DMS153 treated with DMSO at 0.1 percent for 48 hours (cell line): Measurements from ENCODE around the gene REEP5.
A peak's percentile ranks its signal among the peaks of the same experiment; 100 is the strongest.
"Not testable (repeated sequence)": the region's sequence is repeated elsewhere in the genome, so short reads cannot be mapped to it uniquely, and the experiment has no call there.

ENCODE experiments used
- DNase-seq: peaks from one replicate; lab custom pipeline; 2025; ENCODE audit not compliant: unreplicated experiment; lab: John Stamatoyannopoulos, UW

The REEP5 gene

GRCh38 chr5:112921833-112922817, at the start of gene REEP5:
Gene REEP5 (minus strand): TSS chr5:112922227. CDS start chr5:112922190, 37 bp downstream.
- DNase-seq, result peak; percentile 16

DNA sequence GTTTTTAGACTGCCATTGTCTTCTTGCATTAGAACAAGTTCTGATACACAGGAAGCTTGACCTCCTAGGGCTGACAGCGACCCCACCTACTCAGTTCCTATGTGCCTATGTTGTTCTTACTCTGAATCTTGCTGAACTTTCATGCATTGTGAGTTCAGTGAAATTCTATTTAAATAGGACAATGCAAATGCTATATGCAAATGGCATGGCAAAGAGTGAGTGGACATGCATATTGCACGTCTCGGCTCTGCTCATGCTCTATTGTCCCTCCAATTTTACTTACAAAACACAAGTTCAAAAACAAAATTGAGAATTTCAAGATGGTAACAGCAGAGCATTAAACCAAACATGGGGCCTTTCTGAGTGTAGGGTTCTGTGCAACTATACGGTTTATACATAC, 49.2 kb upstream of the REEP5 start:
- DNase-seq, result no peak

DNA sequence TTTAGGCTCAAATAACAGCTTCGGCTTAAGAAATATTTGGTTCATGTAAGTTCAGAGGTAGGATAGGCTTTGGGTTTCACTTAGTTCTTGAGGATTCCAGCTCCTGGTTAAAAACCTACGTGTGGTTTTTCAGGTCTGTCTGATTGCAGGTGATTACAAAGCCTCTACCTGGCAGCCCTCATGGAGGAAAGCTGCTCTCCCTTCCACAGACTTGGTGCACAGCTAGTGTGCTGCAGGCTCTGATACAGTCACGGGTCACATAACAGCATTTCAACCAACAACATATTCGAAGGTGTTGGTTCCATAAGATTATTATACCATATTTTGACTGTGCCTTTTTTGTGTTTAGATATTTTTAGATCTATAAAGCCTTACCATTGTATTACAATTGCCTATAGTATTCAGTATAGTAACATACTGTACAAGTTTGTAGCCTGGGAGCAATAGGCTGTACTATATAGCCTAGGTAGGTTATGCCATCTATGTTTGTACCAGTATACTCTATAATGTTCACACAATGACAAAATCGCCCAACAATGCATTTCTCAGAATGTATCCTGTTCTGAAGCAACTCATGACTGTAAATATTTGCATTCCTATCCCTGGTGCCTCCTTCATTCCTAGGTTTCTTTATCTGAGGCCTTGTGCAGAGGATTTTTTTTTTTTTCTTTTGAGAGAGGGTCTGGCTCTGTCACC, 46.5 kb upstream of the REEP5 start:
- no peak for DNase-seq

GRCh38 chr5:112967520-112968083, 45.6 kb upstream of the REEP5 start:
- DNase-seq, result no peak

GRCh38 chr5:112965733-112966306, 43.8 kb upstream of the REEP5 start:
- no peak for DNase-seq

DNA sequence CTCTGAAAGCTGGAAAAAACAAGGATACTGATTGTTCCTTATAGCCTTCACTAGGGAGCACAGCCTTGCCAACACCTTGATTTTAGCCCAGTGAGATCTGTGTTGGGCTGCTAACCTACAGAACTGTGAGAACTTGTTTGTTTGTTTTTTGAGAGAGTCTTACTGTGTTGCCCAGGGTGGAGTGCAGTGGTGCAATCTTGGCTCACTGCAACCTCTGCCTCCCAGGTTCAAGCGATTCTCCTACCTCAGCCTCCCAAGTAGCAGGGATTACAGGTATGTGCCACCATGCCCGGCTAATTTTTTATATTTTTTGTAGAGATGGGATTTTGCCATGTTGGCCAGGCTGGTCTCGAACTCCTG, 41.3 kb upstream of the REEP5 start:
- DNase-seq, result not testable (repeated sequence)

- no peak for DNase-seq
Measured at GRCh38 chr5:112960863-112961504, 39.0 kb upstream of the REEP5 start.

DNA sequence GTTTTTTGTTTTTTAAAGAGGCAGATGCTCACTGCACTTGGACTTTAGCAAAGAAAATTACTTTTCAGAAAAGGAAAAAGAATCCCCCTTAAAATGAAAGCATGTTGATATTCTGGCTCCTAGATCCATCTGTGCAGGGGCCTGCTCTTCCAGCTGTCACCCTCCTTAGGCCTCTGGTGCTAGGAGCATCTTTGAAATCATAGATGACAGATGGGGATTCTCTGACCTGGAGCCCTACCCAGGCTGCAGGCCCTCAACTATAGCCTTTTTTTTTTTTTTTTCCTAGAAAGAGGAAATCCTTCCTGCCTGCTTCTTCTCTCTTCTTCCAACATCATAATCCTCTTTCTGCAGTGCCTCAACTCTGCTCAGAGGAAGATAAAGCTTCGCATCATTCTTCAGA, 38.3 kb upstream of the REEP5 start:
- no peak for DNase-seq

GRCh38 chr5:112959872-112960271, 37.8 kb upstream of the REEP5 start:
- DNase-seq, result not testable (repeated sequence)

DNA sequence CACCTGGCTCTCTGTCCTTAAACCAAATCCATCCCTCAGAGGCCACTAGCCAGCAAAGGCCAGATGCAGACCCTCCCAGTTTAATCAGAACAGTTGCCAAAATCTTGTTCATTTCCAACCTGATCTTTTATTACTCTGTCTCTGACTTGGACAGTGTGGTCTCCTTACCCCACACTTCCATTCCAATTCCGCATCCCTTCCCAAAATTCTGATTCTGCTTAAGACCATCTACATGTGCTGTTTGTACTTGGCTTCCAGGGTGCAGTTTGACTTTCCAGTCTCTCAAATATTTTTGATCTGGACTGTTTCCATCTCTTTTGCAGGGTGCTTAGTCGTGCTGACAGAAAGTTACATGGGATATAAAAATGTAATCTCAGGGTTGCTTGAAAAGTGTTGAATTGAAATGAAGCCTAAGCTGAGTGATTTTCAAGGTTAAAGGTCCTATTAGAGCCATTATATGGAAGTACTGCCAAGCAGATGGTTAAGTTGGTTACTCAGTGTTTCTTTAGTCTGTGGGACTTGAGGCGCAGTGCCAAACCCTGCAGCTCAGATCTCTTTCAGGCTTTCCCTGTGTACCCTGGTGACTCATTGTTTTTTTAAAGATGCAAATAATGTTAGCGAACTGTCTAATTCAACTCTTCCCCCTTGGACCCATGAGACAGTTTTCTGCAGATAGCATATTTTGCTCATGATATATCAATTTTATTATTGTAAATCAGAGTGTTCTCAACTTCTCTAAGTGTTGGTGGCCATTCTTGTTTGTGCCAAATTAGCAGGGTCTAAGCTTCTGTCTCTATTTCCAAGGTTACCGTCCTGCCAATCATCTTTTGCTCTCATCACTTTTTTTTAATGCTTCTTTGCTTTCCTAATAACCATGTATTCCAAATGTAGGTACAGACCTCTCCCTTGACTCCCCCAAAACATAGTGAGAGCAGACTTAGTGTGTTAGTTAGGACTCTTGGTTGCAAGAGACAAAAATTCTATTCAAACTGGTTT, 36.4 kb upstream of the REEP5 start:
- DNase-seq, result no peak

- no peak for DNase-seq
Measured at GRCh38 chr5:112957036-112957808, 35.2 kb upstream of the REEP5 start.

GRCh38 chr5:112956606-112957005, 34.6 kb upstream of the REEP5 start:
- DNase-seq, result no peak

DNA sequence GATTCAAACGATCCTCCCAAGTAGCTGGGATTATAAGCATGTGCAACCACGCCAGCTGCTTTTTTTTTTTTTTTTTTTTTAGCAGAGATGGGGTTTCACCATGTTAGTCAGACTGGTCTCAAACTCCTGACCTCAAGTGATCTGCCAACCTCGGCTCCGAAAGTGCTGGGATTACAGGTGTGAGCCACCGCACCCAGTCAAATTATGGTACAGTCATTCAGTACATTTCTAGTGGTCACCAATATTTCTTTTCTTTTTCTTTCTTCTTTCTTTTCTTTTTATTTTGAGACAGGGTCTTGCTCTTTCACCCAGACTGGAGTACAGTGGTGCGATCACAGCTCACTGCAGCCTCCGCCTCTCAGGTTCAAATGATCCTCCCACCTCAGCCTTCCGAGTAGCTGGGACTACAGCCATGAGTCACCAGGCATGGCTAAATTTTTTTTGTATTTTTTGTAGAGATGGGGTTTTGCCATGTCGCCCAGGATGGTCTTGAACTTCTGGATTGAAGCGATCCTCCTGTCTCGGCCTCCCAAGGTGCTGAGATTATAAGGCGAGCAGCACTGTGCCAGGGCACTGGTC, 29.2 kb upstream of the REEP5 start:
- DNase-seq, result no peak

DNA sequence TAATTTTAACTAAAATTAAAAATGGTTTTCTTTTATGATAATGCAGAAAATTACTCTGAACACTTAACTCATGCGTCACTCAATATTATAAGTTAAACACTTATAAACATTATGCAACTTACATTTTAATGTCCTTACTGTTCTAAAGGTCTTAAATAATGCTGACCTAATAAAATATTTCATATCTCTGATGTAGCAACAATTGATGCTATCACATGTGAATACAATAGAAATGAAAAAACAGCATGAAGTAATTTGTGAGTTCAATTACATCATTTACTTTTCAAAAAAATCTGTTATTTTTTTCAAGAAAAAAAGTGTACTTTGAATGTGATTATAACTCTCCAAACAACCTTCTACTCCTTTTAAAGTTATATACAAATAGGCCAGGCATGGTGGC, 26.4 kb upstream of the REEP5 start:
- DNase-seq, result no peak

- DNase-seq, result no peak
Measured at GRCh38 chr5:112940670-112941069, 18.6 kb upstream of the REEP5 start.

DNA sequence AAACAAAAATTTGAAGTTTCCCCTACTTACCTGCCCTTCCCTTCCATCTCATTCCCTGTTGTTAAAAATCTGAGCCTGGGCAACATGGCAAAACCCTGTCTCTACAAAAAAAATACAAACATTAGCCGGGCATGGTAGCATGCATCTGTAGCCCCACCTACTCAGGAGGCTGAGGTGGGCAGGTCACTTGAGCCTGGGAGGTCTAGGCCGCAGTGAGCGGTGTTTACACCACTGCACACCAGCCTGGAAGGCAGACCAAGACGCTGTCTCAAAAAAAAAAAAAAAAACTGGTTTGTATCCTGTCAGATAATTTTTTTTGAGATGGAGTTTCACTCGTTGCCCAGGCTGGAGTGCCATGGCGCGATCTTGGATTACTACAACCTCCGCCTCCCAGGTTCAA, 16.3 kb upstream of the REEP5 start:
- no peak for DNase-seq

DNA sequence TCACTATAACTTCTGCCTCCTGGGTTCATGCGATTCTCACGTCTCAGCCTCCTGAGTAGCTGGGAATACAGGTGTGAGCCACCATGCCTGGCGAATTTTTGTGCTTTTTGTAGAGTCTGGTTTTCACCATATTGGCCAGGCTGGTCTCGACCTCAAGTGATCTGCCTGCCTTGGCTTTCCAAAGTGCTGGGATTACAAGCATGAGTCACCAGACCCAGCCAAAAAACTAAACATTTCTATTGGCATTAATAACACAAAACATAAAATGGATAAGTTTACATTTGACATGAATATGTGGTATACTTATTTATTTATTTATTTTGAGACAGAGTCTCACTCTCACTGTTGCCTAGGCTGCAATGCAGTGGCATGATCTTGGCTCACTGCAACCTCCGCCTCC, 13.6 kb upstream of the REEP5 start:
- DNase-seq, result no peak

DNA sequence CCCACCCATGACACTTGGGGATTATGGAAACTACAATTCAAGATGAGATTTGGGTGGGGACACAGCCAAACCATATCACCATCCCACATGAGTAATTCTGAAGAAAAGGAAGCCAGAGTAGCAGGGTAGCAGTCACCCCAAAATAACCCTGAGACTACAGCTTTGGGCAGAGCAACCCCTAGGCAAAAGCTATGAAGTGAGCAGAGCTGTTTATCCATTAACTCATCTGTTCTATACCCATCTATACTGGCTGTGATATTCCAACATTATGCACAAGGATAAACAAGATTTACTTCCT, 12.3 kb upstream of the REEP5 start:
- DNase-seq, result no peak
